GM10266 (cell line): ENCODE data around the gene PPP2R5C.

ENCODE experiments used
- DNase-seq: peaks from one replicate; pipeline ENCODE4 v3.0.0; 2012; ENCODE audit errors: extremely low spot score
- CTCF ChIP-seq: IDR thresholded peaks from 2 replicates; pipeline ENCODE4 v1.5.1; 2012; ENCODE audit warnings: mild to moderate bottlenecking, low read depth; ENCODE audit not compliant: control insufficient read depth, insufficient read depth; ENCODE audit errors: missing control alignments

The PPP2R5C gene

GRCh38 chr14:101972126-101972866 lies 210.8 kb downstream of the PPP2R5C start:
- no peak for DNase-seq
- no peak for TF ChIP-seq CTCF

- TF ChIP-seq CTCF: no peak
- DNase-seq: no peak
These were observed 211.8 kb downstream of the PPP2R5C start for GRCh38 chr14:101973356-101973755.

GRCh38 chr14:101975231-101975630 lies 213.7 kb downstream of the PPP2R5C start:
- no peak for DNase-seq

More at GRCh38 chr14:101975231-101975630, 213.7 kb downstream of the PPP2R5C start:
- TF ChIP-seq CTCF: no peak
